HG03064 (cell line): Measurements from ENCODE around the gene CAP1.
"Not testable (repeated sequence)": the region's sequence is repeated elsewhere in the genome, so short reads cannot be mapped to it uniquely, and the experiment has no call there.

Experiments
- ATAC-seq: cut with Tn5 transposase; IDR thresholded peaks from one replicate; pipeline ENCODE4 v1.9.1; 2021; ENCODE audit warnings: low read depth; ENCODE audit not compliant: unreplicated experiment

The CAP1 gene

GRCh38 chr1:40040511-40041465 is at the start of gene CAP1:
Gene CAP1, plus strand, starts transcription at chr1:40040729. Its CDS starts 18,618 bp downstream, at chr1:40059347.
- ATAC-seq: peak; percentile 79

GRCh38 chr1:39992234-39992633 is 48.3 kb upstream of the CAP1 start:
- no peak for ATAC-seq

GRCh38 chr1:39992888-39993287 is 47.6 kb upstream of the CAP1 start:
- ATAC-seq: no peak

- peak; percentile 93 for ATAC-seq
These were observed 44.5 kb upstream of the CAP1 start for GRCh38 chr1:39995973-39996393.

GRCh38 chr1:39996396-39997004 is 44.0 kb upstream of the CAP1 start:
- ATAC-seq: no peak

GRCh38 chr1:40001456-40001855 is 39.1 kb upstream of the CAP1 start:
- ATAC-seq: no peak

GRCh38 chr1:40003156-40004093 is 37.1 kb upstream of the CAP1 start:
- ATAC-seq: no peak

- no peak for ATAC-seq
These were observed 35.7 kb upstream of the CAP1 start for GRCh38 chr1:40004857-40005256.

GRCh38 chr1:40007481-40008034 is 33.0 kb upstream of the CAP1 start:
- ATAC-seq: not testable (repeated sequence)

GRCh38 chr1:40011198-40011597 is 29.3 kb upstream of the CAP1 start:
- ATAC-seq: no peak

- no peak for ATAC-seq
These were observed 26.2 kb upstream of the CAP1 start for GRCh38 chr1:40014253-40014706.

- no peak for ATAC-seq
These were observed 25.5 kb upstream of the CAP1 start for GRCh38 chr1:40014812-40015594.

GRCh38 chr1:40017951-40018575 is 22.5 kb upstream of the CAP1 start:
- ATAC-seq: no peak

GRCh38 chr1:40020447-40021085 is 20.0 kb upstream of the CAP1 start:
- ATAC-seq: no peak

- ATAC-seq: no peak
These were observed 17.1 kb upstream of the CAP1 start for GRCh38 chr1:40023379-40023944.

GRCh38 chr1:40024671-40025070 is 15.9 kb upstream of the CAP1 start:
- no peak for ATAC-seq

- no peak for ATAC-seq
These were observed 12.9 kb upstream of the CAP1 start for GRCh38 chr1:40027647-40028046.

- no peak for ATAC-seq
These were observed 10.9 kb upstream of the CAP1 start for GRCh38 chr1:40029608-40030007.
